ENCODE data around the gene DDX20.
"Not testable (repeated sequence)": the region's sequence is repeated elsewhere in the genome, so short reads cannot be mapped to it uniquely, and the experiment has no call there.

Gene DDX20

DNA sequence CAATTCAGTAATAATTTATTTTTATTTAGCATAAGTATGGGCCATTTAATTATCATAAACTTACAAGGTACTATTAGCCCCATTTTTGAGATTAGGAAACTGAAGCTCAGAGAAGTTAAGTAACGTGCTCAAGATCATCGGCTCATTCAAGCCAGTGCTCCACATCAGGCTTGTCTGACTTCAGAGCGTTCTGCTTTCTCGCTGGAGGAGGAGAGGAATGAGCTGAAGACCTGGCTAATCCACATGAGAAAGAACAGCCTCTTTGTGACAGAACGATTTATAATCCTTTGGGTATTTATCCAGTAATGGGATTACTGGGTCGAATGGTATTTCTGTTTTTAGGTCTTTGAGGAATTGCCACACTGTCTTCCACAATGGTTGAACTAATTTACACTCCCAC is 39.7 kb downstream of the DDX20 start:
- no peak for DNase-seq

DNA sequence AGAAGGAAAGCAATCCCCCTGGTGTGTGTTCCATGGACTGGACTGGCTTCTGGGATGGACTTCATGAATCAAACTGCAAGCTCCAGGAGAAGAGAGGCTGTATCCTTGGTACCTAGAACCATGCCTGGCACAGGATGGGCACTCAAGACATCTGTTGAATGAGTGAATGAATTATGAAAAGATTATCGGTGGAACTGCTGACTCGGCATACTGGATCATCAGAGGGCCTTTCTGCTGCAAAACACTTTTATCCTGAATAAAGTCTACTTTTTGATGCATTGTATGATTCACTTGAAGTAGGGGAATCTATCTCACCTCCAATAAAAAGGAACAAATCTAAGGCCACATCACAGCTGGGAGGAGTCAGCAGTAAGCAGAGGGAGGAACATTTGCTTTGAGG is 42.9 kb downstream of the DDX20 start:
- DNase-seq = no peak

DNA sequence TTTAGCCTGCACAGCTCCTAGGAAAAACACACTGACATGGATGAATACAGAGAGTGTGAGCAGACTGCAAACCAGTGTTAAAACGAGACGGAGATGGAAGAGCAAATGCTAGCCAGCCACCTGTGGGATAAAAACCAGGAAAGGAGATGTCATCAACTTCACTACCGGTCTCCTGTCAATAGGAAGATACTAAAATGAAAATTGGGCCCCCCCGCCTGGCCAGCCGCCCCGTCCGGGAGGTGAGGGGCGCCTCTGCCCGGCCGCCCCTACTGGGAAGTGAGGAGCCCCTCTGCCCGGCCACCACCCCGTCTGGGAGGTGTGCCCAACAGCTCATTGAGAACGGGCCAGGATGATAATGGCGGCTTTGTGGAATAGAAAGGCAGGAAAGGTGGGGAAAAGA is 44.0 kb downstream of the DDX20 start:
- not testable (repeated sequence) for DNase-seq

DNA sequence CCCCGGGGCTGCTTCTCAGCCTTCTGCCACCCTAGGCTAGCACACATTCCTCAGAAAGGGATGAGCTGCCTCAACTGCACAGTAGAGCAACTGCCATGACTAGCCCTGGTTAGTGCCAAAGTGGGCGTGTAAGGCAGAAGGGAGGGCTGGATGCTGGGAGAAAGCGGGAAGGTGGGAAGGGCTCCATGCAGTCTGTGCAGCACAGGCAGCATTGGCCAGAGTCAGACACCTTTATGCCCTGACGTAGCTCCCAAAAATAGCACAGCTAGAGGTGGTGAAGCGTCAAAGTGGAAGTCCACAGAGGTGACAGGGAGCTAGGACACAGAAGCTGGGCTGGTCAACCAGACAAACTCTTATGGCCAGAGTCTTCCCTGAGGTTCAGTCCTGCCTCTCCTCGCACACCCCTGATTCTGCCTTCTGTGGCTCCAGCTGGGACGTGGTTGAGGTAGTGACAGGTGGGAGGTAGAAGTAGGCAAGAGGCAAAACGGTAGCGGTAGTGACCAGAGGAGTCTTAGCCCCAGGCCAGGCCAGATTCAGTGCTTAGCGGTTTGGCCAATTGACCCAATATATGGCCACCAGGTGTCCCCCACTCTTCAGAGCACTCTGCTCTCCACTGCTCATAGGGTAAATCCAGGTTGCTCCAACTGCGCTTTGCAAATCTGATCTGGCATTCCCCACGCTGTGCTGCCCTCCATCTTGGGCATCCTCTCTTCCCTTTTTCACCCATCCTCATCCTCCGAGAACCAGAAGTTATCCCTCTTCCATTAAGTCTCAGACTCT is 45.6 kb downstream of the DDX20 start:
- no peak for DNase-seq

DNA sequence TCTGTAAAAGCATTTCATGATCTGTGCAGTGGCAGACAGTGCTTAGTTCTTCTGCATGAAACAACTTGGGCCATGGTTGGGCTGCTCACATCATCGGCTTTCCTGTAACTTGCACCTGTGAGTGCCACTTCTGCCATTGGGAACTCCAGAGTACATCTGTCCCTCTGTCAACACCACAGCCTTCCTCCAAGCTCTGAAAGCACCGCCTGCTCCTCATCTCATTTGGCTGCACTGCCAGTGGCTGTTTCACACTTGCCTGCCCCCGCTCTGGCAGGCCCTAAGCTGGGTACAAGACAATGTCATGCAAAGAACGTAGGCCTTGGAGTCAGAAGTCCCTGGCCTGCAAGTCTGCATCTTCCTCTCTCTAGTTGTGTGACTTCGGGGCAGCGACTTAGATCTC is 46.4 kb downstream of the DDX20 start:
- peak; percentile 7 for DNase-seq

DNA sequence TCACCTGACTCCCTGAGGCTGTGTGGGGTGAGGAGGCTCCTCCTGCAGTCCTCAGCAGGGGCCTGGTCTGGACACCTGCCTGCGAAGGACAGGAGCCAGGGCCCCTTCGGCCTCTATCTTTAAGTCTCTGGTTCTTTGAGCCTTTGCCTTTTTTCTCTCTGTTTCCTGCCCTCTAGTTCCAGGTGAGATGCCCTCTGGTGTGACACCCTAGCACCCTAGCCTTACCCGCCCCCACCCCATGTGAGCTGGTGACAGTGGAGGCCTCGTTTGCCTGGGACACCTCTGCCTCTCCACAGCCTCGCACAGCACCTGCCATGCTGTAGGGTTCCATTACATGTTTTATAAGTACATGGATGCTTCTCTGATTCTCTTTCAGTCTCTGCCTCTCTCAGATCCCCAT is 47.3 kb downstream of the DDX20 start:
- no peak for DNase-seq

DNA sequence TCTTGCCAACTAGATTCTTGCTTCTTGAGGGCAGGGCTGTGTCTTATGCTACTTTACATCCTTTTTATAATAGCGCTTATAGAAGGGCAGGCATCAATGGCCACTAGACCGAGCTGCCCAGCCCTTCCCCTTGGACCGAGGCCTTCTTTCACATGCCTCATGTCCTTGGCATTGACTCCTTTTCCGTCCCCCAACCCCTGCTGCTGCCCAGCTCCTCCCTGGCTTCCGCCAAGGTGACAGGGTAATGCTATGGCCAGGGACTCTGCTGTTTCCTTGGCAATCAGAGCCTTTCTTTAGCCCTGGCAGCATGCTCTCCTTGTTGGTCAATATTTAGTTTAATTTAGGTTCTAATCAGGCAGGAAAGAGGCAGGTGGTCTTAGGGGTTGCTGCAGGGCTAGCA is 48.2 kb downstream of the DDX20 start:
- DNase-seq = no peak

DNA sequence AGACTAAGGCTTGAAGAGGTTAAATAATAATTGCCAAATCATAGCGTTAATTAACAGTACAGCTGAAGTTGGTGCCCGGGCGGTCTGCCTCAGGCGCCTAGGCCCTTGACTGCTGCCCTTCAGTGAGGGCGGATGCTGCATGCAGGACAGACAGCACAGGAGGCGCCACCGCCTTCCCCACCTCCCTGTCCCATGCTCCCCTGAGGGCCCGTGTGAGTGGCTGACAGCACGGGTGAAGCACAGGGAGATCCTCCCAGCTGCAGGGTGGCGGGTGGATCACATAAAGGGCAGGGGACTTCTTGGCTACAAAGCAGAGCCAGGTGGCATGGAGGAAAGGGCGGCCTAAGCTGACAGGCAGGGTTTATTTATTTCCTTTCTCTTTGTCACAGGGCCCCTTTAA is 49.1 kb downstream of the DDX20 start:
- DNase-seq = peak; percentile 21

DNA sequence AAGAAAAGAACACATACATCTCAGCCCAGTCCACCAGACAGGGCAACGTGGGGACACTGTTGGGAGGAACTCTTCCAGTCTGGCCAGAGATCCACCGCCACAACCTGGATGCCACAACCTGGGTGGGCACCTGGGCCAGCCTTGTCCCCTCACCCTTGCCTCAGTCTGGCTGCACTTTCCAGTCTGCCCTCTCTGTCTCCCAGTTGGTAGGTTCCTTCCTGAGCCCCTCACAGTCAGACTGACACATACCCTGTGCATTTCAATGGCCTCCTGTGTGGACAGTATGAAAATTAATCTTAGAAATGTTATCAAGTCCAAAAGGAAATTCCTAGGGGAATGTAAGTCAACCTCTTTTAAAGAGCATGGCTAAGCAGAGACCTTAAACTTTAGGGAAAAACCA is 49.5 kb downstream of the DDX20 start:
- no peak for DNase-seq

DNA sequence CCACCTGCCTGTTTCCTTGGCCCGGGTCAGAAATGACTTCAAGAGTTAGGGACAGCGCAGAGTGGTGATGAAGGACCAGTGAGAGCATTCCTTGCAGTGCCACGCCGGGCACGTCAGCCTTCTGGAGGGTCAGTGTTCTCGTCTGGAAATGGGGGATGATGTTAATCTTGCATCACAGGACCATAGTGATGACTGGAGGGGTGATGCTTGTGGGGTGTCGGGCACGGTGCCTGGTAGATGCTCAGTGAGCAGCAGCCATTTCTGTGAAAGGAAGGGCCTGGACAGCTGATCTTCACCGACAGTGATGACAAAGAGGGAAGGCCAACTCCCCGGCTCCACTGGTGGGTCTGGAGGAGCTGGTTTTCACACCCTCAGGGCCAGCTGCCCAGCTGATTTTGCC is 56.2 kb downstream of the DDX20 start:
- DNase-seq = no peak

DNA sequence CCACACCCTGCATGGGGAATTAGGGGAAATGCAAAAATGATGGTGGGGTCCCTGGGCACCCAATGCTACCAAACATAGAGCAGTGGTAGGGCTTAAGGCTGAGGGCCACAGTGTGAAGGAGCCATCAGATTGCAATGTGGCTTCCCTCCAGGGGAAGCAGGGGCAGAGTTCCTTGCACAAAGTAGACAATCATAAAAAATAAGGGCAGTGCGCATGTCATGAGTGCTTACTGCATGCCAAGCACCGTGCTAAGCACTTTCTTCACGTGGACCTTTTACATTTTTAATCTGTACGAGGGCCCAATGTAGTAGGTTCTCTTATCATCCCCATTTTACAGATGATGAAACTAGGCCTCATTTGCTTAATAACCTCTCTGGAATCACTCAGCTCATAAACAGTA is 56.6 kb downstream of the DDX20 start:
- DNase-seq = no peak

DNA sequence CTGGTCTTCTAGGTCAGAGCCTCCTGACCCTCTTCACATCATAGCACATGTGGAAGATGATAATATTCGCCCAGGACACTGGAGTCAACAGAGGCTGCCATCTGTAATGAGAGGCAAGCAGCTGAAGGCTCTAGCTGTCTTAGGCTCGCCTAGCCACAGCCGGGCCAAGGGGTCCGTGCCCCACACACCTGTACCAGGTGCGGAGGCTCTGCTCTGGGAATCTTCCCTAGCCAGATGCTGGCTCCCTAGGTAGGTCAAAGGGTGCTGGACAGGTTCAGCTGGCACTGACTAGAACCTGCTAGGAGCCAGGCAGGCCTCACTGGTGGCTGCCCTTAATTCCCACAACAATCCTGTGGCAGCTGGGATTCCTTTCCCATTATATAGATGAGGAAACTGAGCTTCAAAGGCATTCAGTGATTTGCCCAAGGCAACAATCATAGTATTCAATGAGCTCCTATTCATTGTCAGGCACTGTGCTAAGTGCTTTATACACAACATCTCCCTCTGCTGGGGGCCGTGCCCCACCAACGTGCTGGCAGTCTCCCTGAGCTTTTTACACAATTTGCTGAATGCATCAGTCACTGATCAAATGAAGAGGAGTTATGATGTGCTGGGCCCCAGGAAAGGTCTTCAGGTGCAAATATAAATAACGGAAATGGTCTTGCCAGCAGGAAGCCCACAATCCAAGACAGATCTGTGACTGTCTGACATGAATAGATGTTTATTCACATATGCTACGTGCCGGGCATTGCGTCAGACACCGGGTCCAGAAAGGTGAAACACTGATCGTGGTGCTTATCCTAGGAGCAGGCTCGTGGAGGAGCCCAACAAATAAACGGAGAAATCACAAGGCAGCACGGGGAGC is 58.0 kb downstream of the DDX20 start:
- DNase-seq = no peak

DNA sequence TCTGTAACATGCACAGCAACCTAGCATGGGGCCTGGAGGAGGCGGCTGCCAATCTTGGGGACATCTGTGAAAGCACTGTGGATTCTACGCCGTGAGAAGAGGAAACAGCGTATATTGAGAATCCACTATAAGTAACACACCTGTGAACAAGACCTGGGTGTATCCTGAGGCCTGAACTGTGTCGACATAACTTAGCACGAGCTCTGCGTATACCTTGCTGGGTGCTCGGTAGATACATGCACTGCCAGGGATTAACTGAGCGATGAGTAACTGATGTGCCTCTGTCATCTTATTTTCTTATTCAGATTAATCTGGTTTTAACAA is 58.6 kb downstream of the DDX20 start:
- no peak for DNase-seq

DNA sequence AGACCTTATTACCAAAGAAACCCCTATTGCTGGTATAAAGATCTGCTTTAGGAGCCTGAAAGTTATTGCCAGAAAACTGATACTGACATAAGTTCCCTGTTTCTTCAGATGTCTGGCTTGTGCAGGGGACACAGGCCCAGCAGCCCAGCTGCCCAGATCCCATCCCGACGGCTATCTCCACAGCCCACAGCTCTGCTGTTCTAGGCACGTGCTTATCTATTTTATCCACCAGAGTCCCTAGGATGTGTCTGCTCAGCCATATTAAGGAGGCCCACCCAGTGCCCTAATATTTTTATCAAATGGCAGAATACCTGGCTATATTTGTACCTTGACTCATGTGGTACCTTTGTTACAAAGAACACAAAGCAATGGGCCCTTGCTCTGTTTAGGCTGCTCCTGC is 58.9 kb downstream of the DDX20 start:
- no peak for DNase-seq
